Spinal cord (tissue), 10 donors: ENCODE measurements around the gene PPP6R3. TPM values are rescaled to one million over a fixed set of nuclear protein-coding genes. Genes with fewer than 3 reads are reported as not detected.
"Not testable (repeated sequence)": the region's sequence is repeated elsewhere in the genome, so short reads cannot be mapped to it uniquely, and the experiment has no call there.

Source experiments
- DNase-seq, 6 donors: peaks; one replicate each; pipeline versions ENCODE4 v3.0.0 to v3.0.0-alpha.2; 2013 to 2015; ENCODE audit warnings: low spot score in 6 of 6, low read depth in 4 of 6
- H3K27ac ChIP-seq: one replicate; pipeline ENCODE4 v1.5.1; 2013; ENCODE audit warnings: low read depth, low read length, control low read depth
- H3K27me3 ChIP-seq: one replicate; pipeline ENCODE4 v1.6.1; 2013; ENCODE audit warnings: low read length; ENCODE audit not compliant: control insufficient read depth, insufficient read depth
- H3K36me3 ChIP-seq: one replicate; pipeline ENCODE4 v1.6.1; 2013; ENCODE audit warnings: low read length; ENCODE audit not compliant: control insufficient read depth, insufficient read depth
- H3K4me1 ChIP-seq: one replicate; pipeline ENCODE4 v1.6.1; 2013; ENCODE audit warnings: low read length; ENCODE audit not compliant: control insufficient read depth, insufficient read depth
- H3K4me3 ChIP-seq: one replicate; pipeline ENCODE4 v1.5.1; 2013; ENCODE audit warnings: low read depth, low read length, control low read depth
- H3K9me3 ChIP-seq: one replicate; pipeline ENCODE4 v1.6.1; 2013; ENCODE audit warnings: low read length; ENCODE audit not compliant: control insufficient read depth, insufficient read depth
- WGBS: methylation state at CpG from one replicate; pipeline ENCODE4 v1.1.5; 2013; ENCODE audit warnings: missing lambda C conversion rate; ENCODE audit not compliant: insufficient coverage; 5-methylcytosine and 5-hydroxymethylcytosine counted together
- polyA plus RNA-seq, 2 donors: library from polyadenylated mRNA; unstranded; fragments of 120-200 nt; gene quantifications; one replicate each; pipeline ENCODE4 v1.2.1, GENCODE V29; 2013; ENCODE audit not compliant: insufficient read length in 2 of 2
- total RNA-seq, 2 donors: library from RNA; depleted of rRNA in 1 of 2; stranded (reverse); fragments of 120-200 nt in 1 of 2; fragments of >200 nt in 1 of 2; gene quantifications; one replicate each; pipeline versions ENCODE4 v1.2.3 to v1.2.4, GENCODE V29; 2013 to 2014
- donor health status: healthy.

Gene PPP6R3
- total and polyA plus RNA-seq, 4 donors: 62.4 to 154 (median 94.0) TPM

DNA sequence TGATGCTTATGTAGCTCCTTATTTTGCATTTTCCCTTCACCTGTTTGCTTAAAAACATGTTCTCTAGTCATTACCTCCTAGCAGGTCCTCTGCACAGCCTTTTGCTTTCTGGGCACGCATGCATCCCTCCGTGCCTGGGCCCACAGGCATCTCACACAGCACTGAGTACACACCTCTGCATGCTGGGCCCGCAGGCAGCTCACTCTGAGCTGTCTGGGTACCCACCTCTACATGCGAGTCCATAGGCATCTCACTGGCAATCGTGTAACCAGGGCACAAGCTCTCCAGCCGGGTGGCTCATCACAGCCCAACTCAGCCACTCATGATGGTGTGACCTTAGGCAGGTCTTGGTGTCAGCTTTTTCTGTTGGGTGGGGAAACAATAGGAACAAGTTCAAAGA, 155.1 kb downstream of the PPP6R3 start:
- no peaks in the 10 kb centered on the region for H3K9me3 ChIP-seq
- H3K27ac ChIP-seq: no peak overlapping the region
- H3K4me1 ChIP-seq: no peaks in the 10 kb centered on the region
- DNase-seq: no peak
- H3K27me3 ChIP-seq: no peaks in the 10 kb centered on the region
- WGBS: 97% methylated on average over 3 of the region's 6 CpGs
- H3K4me3 ChIP-seq: no peak overlapping the region
- H3K36me3 ChIP-seq: peaks cover 30% of the 10 kb centered on the region

DNA sequence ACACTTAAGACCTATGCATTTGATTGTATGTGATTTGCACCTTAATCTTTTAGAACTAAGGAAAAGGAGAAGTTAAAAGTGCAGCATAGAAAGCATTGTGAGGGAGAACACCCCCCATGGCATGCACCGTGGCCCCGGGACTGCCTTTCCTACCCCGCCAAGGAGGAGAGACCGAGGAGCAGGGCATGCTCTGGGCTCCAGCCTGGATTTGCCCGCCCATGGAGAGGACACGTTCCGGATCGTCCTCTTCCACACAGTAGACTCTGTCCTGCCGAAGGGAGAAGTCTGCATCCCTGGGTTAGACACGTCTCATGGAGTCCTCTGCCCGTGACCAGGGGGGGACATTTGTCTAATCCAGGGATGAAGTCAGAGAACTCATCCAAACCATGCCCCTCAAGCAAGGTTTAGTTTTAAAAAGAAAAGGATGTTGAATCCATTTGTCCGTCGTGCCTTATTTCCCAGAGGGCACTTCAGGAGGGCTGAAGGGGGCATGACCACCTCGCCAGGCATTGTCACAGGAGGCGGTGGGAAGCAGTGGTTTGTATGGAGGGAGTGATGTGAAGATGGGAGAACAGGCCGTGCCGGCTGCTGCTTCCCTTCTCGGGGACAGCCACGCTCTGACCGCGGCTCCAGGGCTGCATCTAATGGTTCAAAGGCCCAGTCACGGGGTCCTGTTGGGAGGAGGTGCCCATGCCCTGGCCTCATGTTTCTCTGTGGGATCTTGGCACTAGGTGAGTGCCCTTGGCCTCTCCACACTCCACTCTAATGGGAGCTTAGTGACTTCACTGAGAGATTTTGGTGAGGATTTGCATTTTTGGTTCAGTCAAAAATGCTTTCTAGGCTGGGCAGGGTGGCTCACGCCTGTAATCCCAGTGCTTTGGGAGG, 157.6 kb downstream of the PPP6R3 start:
- no peaks in the 10 kb centered on the region for H3K9me3 ChIP-seq
- 90% methylated on average over 19 of the region's 23 CpGs for WGBS
- no peaks in the 10 kb centered on the region for H3K27me3 ChIP-seq
- H3K36me3 ChIP-seq: peaks cover 17% of the 10 kb centered on the region
- H3K4me3 ChIP-seq: no peak overlapping the region
- no peak for DNase-seq
- H3K4me1 ChIP-seq: no peaks in the 10 kb centered on the region
- H3K27ac ChIP-seq: no peak overlapping the region

GRCh38 chr11:68621826-68622225, 161.3 kb downstream of the PPP6R3 start:
- no peaks in the 10 kb centered on the region for H3K4me1 ChIP-seq
- H3K27ac ChIP-seq: no peak overlapping the region
- H3K9me3 ChIP-seq: no peaks in the 10 kb centered on the region
- H3K27me3 ChIP-seq: no peaks in the 10 kb centered on the region
- no peaks in the 10 kb centered on the region for H3K36me3 ChIP-seq
- WGBS: no CpG with 5 or more reads among the region's 2 CpGs
- no peak overlapping the region for H3K4me3 ChIP-seq
- no peak for DNase-seq

DNA sequence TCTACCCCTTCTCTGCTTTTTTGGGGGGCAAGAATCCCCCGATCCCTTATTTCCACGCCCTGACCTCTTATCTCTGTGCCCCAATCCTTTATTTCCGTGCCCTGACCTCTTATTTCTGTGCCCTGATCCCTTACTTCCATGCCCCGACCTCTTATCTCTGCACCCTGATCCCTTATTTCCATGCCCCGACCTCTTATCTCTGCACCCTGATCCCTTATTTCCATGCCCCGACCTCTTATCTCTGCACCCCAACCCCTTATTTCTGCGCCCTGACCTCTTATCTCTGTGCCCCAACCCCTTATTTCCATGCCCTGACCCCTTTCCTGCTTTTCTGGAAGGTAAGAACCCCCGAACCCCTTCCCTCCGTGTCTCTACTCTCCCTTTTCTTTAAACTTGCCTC, 163.2 kb downstream of the PPP6R3 start:
- not testable (repeated sequence) for H3K4me1 ChIP-seq, H3K4me3 ChIP-seq, H3K36me3 ChIP-seq, DNase-seq, H3K27ac ChIP-seq, H3K9me3 ChIP-seq, H3K27me3 ChIP-seq
- WGBS: 76% methylated on average over 9 of the region's 9 CpGs

DNA sequence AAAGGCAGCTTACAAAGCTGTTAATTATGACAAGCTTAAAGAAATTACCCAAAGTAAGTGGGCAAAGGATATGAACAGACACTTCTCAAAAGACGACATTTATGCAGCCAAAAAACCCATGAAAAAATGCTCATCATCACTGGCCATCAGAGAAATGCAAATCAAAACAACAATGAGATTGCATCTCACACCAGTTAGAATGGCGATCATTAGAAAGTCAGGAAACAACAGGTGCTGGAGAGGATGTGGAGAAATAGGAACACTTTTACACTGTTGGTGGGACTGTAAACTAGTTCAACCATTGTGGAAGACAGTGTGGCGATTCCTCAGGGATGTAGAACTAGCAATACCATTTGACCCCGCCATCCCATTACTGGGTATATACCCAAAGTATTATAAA, 164.5 kb downstream of the PPP6R3 start:
- 100% methylated on average over 1 of the region's 4 CpGs for WGBS
- H3K4me1 ChIP-seq, DNase-seq, H3K27me3 ChIP-seq, H3K4me3 ChIP-seq, H3K27ac ChIP-seq, H3K9me3 ChIP-seq, H3K36me3 ChIP-seq: not testable (repeated sequence)

- WGBS: 96% methylated on average over 6 of the region's 7 CpGs
- not testable (repeated sequence) for DNase-seq
Measured at GRCh38 chr11:68626236-68626635, 165.7 kb downstream of the PPP6R3 start.

GRCh38 chr11:68628837-68629236, 168.3 kb downstream of the PPP6R3 start:
- not testable (repeated sequence) for H3K9me3 ChIP-seq, H3K27ac ChIP-seq, H3K27me3 ChIP-seq, H3K4me3 ChIP-seq, H3K36me3 ChIP-seq, H3K4me1 ChIP-seq
- peak in 1 of 6 donors; percentile 47 for DNase-seq
- no CpG with 5 or more reads among the region's 5 CpGs for WGBS

More at GRCh38 chr11:68626236-68626635, 165.7 kb downstream of the PPP6R3 start:
- not testable (repeated sequence) for H3K4me3 ChIP-seq, H3K27ac ChIP-seq, H3K36me3 ChIP-seq, H3K9me3 ChIP-seq, H3K4me1 ChIP-seq, H3K27me3 ChIP-seq

DNA sequence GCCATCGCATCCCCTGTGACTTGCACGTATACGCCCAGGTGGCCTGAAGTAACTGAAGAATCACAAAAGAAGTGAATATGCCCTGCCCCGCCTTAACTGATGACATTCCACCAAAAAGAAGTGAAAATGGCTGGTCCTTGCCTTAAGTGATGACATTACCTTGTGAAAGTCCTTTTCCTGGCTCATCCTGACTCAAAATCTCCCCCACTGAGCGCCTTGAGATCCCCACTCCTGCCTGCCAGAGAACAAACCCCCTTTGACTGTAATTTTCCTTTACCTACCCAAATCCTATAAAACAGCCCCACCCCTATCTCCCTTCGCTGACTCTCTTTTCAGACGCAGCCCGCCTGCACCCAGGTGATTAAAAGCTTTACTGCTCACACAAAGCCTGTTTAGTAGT, 171.8 kb downstream of the PPP6R3 start:
- H3K36me3 ChIP-seq, H3K4me3 ChIP-seq, H3K27ac ChIP-seq, H3K9me3 ChIP-seq, H3K4me1 ChIP-seq, DNase-seq, H3K27me3 ChIP-seq: not testable (repeated sequence)
- 100% methylated on average over 3 of the region's 8 CpGs for WGBS

DNA sequence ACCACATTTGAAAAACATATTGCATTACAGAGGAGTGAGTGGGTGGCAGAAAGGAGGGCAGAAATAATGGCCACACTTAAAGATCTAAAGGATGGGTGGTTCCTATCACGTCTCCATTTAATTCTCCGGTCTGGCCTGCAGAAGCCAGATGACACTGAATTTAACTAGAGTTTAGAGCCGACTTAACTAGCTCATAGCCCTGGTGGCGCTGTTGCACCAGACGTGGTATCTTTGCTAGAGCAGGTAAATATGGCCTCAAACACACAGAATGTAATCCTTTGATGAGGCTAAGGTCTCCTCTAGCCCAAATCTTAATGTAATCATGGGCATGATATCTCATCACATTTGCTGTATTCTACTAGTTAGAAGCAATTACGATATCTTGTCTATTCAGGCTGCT, 172.2 kb downstream of the PPP6R3 start:
- DNase-seq: peak in 4 of 6 donors; percentile 28 to 83 (median 54)
- Histone ChIP-seq H3K9me3 (no peaks in the 10 kb centered on the region), H3K4me1 (no peaks in the 10 kb centered on the region), H3K27me3 (no peaks in the 10 kb centered on the region), H3K27ac (no peak overlapping the region), H3K4me3 (no peak overlapping the region), H3K36me3 (no peaks in the 10 kb centered on the region)
- 32% methylated on average over 6 of the region's 6 CpGs for WGBS

DNA sequence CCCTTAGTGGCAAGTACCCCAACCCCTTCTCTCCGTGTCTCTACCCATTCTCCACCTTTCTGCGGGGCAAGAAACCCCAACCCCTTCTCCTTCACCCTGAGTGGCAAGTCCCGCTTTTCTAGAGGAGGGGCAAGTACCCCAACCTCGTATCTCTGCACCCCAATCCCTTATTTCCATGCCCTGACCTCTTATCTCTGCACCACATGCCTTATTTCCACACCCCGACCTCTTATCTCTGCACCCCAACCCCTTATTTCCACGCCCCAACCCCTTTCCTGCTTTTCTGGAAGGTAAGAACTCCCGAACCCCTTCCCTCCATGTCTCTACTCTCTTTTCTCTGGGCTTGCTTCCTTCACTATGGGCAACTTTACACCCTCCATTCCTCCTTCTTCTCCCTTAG, 174.1 kb downstream of the PPP6R3 start:
- not testable (repeated sequence) for H3K27me3 ChIP-seq, H3K4me3 ChIP-seq, H3K9me3 ChIP-seq, H3K36me3 ChIP-seq, DNase-seq, H3K27ac ChIP-seq, H3K4me1 ChIP-seq
- 86% methylated on average over 7 of the region's 7 CpGs for WGBS
